ENCODE measurements around the gene OAF.

The OAF gene

GRCh38 chr11:120205596-120206161 lies 5.2 kb upstream of the OAF start:
- no peak for DNase-seq

DNA sequence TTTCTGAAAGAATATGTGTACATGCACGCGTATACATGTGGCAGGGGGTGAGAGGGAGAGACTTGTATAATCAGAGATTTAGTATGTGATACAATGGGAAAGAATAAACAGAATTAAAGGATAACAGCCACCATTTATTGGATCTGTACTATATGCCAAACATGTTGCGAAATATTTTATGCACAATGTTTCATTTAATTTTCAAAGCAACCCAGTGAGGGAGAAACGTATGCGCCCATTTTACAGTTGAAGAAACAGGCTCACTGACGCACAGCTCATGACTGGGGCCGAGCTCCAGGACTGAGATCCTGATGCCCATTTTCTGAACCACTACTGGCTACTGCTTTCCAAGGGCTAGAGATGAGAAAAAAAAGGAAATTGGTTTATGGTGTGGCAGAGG lies 3.3 kb upstream of the OAF start:
- no peak for DNase-seq

- DNase-seq = no peak
Observed at GRCh38 chr11:120208001-120208441, 2.8 kb upstream of the OAF start.

DNA sequence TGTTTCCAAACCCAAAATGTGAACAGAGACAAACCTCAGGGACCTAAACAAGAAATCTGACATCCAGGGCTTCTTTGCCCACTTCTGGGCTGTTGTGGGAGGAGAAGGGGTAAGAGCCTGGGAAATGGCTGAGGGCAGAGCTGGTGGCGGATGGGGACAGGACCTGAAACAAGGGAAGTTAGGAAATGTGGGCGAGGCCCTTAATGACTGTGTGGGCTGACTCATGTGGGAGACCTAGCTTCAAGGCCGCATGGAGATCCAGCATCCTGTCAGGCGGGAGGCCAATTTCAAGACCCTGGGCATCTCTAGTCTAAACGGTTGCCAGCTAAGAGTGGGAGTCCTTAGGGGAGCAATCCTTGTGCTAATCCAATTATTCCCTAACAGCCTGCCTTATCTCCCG lies 2.1 kb upstream of the OAF start:
- no peak for DNase-seq

- DNase-seq = no peak
Observed at GRCh38 chr11:120209746-120210625, 846 bp upstream of the OAF start.

GRCh38 chr11:120211522-120212258 lies 858 bp downstream of the OAF start:
- DNase-seq = no peak

- no peak for DNase-seq
Observed at GRCh38 chr11:120212259-120212878, 1.5 kb downstream of the OAF start.

DNA sequence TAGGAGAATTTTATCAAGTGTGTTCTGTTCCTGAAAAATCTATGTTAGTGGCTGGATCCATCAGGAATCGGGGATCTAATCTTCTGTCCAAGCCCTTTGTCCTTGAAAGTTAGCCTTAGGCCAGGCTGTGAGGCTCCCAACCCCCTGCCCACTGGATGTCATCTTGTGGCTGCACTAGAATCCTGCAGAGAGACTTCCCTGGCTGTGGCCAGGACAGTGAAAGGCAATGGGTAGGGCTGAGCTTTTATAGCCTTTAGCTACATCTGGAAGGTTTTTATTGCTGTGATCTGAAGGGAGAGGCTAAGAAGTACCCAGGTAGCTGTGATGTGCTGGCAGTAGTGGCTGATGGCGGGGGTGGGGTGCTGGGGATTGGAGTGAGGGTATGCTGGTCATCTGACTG lies 2.1 kb downstream of the OAF start:
- no peak for DNase-seq

DNA sequence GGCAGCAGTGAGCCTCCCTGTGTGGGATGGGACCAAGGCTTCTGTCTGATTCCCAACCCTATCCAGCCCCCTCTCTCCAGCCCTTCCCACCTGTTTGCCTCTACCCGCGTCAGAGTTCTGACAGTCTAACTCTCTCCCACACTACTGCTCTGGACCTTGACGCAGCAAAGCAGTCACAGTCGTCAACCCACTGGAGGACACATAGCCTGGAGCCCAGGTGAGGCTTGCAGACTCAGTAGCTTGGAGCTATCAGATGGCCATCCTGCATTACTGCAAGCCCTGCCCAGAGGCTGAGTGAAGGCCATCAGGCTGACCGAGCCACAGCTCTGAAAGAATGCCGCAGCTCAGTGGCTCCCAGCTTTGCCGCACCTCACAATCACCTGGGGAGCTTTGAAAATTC lies 3.7 kb downstream of the OAF start:
- no peak for DNase-seq

DNA sequence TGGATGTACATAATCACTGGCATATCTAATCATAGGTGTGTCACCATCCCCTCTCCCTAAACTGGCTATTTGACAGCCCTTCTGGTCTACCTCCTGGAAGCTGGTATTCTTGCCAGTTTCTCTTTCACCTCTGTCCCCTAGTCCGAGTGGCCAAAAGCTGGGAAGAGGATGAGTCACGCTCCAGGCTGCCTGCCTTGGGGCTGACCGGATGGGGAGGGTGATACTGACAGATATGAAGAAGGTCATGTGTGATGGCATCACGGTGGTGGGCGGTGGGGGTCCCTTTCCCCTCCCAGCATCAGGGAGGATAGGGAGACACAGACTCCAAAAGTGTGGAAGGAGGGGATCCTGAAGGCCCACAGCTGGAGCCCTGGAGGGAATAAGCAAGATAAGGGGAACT lies 4.8 kb downstream of the OAF start:
- no peak for DNase-seq

GRCh38 chr11:120216426-120217102 lies 5.7 kb downstream of the OAF start:
- no peak for DNase-seq

GRCh38 chr11:120217526-120217925 lies 6.7 kb downstream of the OAF start:
- DNase-seq = no peak

- DNase-seq = no peak
Observed at GRCh38 chr11:120217941-120218694, 7.3 kb downstream of the OAF start.

DNA sequence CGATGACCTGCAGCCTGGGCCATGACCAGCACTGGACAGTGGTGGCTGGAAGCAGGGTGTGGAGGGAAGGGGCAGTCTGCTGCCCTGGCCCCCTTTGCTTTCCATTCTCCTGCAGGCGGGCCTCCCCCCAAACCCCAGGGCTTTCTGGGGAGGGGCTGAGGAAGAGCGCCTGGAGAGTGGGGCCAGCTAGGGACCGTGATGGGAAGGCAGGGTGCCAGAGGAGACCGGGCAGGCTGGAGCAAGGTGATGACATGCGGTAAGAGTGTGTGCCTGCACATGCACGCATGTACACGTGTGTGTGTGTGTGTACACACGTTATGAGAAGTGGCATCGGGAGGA lies 7.8 kb downstream of the OAF start:
- DNase-seq = no peak

DNA sequence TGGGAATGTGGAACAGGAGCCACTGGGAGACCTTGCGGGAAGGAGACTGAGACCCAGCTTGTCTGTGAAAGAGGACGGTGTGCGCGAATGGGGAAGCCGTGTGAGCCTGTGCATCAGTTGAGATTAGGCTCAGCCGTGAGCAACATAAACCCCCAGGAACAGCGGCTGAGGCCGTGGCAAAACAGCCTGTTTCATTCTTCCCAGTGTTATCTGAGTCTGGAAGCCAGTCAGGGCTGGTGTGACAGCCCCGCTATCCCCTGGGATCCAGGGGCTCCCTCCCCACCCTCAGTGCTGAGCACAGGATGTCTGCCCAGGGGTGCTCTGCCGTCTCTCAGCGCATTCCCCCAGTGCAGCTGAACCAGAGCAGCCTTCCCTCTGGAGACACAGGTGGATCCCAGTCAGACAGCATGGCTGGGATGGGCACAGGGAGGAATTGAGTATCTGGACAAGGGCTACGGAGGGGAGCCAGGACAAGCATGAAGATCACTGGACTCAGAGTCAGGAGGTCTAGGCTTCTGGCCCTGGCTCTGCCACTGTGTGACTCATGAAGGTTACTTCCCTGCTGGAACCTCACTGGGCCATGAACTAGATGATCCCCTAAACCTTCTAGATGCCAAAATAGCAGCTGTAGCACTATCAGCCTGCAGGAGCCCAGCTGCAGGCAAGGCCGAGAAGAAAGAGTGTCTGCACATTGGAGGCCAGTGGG lies 8.6 kb downstream of the OAF start:
- DNase-seq = no peak

- DNase-seq = no peak
Observed at GRCh38 chr11:120219938-120220746, 9.3 kb downstream of the OAF start.

GRCh38 chr11:120220747-120221037 lies 9.9 kb downstream of the OAF start:
- DNase-seq = no peak

- DNase-seq = no peak
Observed at GRCh38 chr11:120221115-120221752, 10.4 kb downstream of the OAF start.

GRCh38 chr11:120222916-120223315 lies 12.1 kb downstream of the OAF start:
- DNase-seq = no peak

GRCh38 chr11:120223793-120224192 lies 13.0 kb downstream of the OAF start:
- no peak for DNase-seq

All from NCI-H1694 treated with DMSO at 0.1 percent for 48 hours (cell line).